ENCODE results near the gene IL18R1. TPM values are rescaled to one million over a fixed set of nuclear protein-coding genes. Genes with fewer than 3 reads are reported as not detected.

IL18R1 gene
- total and polyA plus RNA-seq, 9 of the 15 experiments (the other 6 are each of a cell fraction or from before 2014, with no cell fraction given) = 0.55 to 10.0 (median 2.5) TPM

GRCh38 chr2:102436323-102436722, 80.7 kb downstream of the IL18R1 start (continued):
- TF ChIP-seq, protein P1, sequence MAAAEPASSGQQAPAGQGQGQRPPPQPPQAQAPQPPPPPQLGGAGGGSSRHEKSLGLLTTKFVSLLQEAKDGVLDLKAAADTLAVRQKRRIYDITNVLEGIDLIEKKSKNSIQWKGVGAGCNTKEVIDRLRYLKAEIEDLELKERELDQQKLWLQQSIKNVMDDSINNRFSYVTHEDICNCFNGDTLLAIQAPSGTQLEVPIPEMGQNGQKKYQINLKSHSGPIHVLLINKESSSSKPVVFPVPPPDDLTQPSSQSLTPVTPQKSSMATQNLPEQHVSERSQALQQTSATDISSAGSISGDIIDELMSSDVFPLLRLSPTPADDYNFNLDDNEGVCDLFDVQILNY (CRISPR knock-in tag; IDR thresholded peaks at IDR 0.05) = no peak
- no peak for TF ChIP-seq IFI16 (CRISPR knock-in tag; IDR thresholded peaks at IDR 0.05)
- no peak for TF ChIP-seq CBFA2T2 (conservative IDR thresholded peaks at IDR 0.05)
- no peak for TF ChIP-seq HNRNPH1 (optimal IDR thresholded peaks at IDR 0.05; ENCODE audit: low read depth, low read length)
- TF ChIP-seq SRSF3 (IDR thresholded peaks at IDR 0.05; ENCODE audit: insufficient read depth, low read length) = no peak
- no peak for TF ChIP-seq KDM4B (IDR thresholded peaks at IDR 0.05; ENCODE audit: borderline replicate concordance in 2 of 2, low read depth in 1 of 2)
- TF ChIP-seq FOXO4 (CRISPR knock-in tag; IDR thresholded peaks at IDR 0.05) = no peak
- TF ChIP-seq, protein P2, sequence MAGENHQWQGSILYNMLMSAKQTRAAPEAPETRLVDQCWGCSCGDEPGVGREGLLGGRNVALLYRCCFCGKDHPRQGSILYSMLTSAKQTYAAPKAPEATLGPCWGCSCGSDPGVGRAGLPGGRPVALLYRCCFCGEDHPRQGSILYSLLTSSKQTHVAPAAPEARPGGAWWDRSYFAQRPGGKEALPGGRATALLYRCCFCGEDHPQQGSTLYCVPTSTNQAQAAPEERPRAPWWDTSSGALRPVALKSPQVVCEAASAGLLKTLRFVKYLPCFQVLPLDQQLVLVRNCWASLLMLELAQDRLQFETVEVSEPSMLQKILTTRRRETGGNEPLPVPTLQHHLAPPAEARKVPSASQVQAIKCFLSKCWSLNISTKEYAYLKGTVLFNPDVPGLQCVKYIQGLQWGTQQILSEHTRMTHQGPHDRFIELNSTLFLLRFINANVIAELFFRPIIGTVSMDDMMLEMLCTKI (IDR thresholded peaks at IDR 0.05; ENCODE audit: partially characterized antibody) = no peak
- no peak for TF ChIP-seq TRIM28 (IDR thresholded peaks at IDR 0.05)
- no peak for TF ChIP-seq NONO (IDR thresholded peaks at IDR 0.05; ENCODE audit: low read depth in 2 of 2, low read length in 1 of 2)

All from K562 (cell line).